H1 (cell line): ENCODE data around the gene KCNS3. TPM values are rescaled to one million over a fixed set of nuclear protein-coding genes. Genes with fewer than 3 reads are reported as not detected.

ENCODE experiments used
- CTCF ChIA-PET: fragments of 300-600 bp; sonication (Branson Sonifier 250); formaldehyde crosslinking; loops from one replicate; lab custom pipeline; 2021; ENCODE audit not compliant: partially characterized antibody; lab: Charles Lee
- POLR2A ChIA-PET: fragments of 300-600 bp; sonication (Branson Sonifier 250); formaldehyde crosslinking; loops from one replicate; lab custom pipeline; 2021; ENCODE audit warnings: inconsistent platforms; ENCODE audit not compliant: partially characterized antibody; lab: Charles Lee
- DNase-seq, 2 experiments: peaks; one replicate each; pipeline versions ENCODE4 v3.0.0 to v3.0.0-alpha.2; 2010 to 2022; ENCODE audit warnings: low spot score in 2 of 2, low read depth in 1 of 2, mixed read lengths in 1 of 2
- FAIRE-seq: peaks from 2 replicates; lab custom pipeline; 2011; peaks lifted over from hg19 to GRCh38; lab: Jason Lieb, UNC
- H2AFZ ChIP-seq: 2 replicates; pipeline ENCODE4 v1.8.1; 2012; ENCODE audit warnings: low read length, inconsistent platforms
- H2AK5ac ChIP-seq: 2 replicates; pipeline ENCODE4 v1.6.1; 2013; ENCODE audit warnings: low read depth, low read length
- H2BK120ac ChIP-seq: replicated peaks from 2 replicates; pipeline ENCODE3; 2013; ENCODE audit warnings: low read depth, low read length, inconsistent platforms
- H2BK12ac ChIP-seq: 2 replicates; pipeline ENCODE4 v1.6.1; 2013; ENCODE audit warnings: low read depth, low read length
- H2BK15ac ChIP-seq: 2 replicates; pipeline ENCODE4 v1.6.1; 2013; ENCODE audit warnings: low read length
- H2BK20ac ChIP-seq: 2 replicates; pipeline ENCODE4 v1.6.1; 2013; ENCODE audit warnings: low read length
- H2BK5ac ChIP-seq: 2 replicates; pipeline ENCODE4 v1.6.1; 2013; ENCODE audit warnings: low read depth, low read length
- H3K14ac ChIP-seq: 2 replicates; pipeline ENCODE4 v1.6.1; 2013; ENCODE audit warnings: inconsistent platforms; ENCODE audit not compliant: insufficient read length
- H3K18ac ChIP-seq: 2 replicates; pipeline ENCODE4 v1.6.1; 2013; ENCODE audit warnings: low read length; ENCODE audit errors: extremely low read depth
- H3K23ac ChIP-seq: 2 replicates; pipeline ENCODE4 v1.6.1; 2013; ENCODE audit warnings: inconsistent platforms; ENCODE audit not compliant: insufficient read length
- H3K23me2 ChIP-seq: 2 replicates; pipeline ENCODE4 v1.6.1; 2013; ENCODE audit warnings: low read depth, low read length
- H3K27ac ChIP-seq: 2 replicates; pipeline ENCODE4 v1.6.1; 2011; ENCODE audit warnings: low read depth, low read length, inconsistent platforms
- H3K27me3 ChIP-seq, 4 experiments: replicated peaks in 1 of 4; 1 replicate in 1 of 4; 2 replicates in 3 of 4; pipeline versions ENCODE4 v1.6.1 to v1.8.1; 2011 to 2013; ENCODE audit warnings: low read length in 3 of 4, mild to moderate bottlenecking in 3 of 4, inconsistent platforms in 2 of 4, mixed read lengths in 2 of 4, moderate library complexity in 1 of 4; ENCODE audit not compliant: control insufficient read depth in 3 of 4, insufficient read depth in 3 of 4; ENCODE audit errors: extremely low read depth in 1 of 4
- H3K36me3 ChIP-seq, 4 experiments: 2 replicates each; pipeline versions ENCODE4 v1.6.1 to v1.8.1; 2011 to 2013; ENCODE audit warnings: mild to moderate bottlenecking in 4 of 4, low read length in 3 of 4, moderate library complexity in 2 of 4, control low read depth in 1 of 4, inconsistent platforms in 1 of 4; ENCODE audit not compliant: insufficient read depth in 4 of 4, control insufficient read depth in 2 of 4
- H3K4ac ChIP-seq: replicated peaks from 2 replicates; pipeline ENCODE3; 2013; ENCODE audit warnings: low read length, low read depth, mixed read lengths, inconsistent platforms; ENCODE audit not compliant: insufficient read length
- H3K4me1 ChIP-seq, 4 experiments: replicated peaks in 1 of 4; 1 replicate in 1 of 4; 2 replicates in 3 of 4; pipeline versions ENCODE4 v1.6.1 to v1.8.1; 2011 to 2013; ENCODE audit warnings: low read length in 3 of 4, inconsistent platforms in 2 of 4, mixed read lengths in 1 of 4; ENCODE audit not compliant: insufficient read depth in 4 of 4, control insufficient read depth in 3 of 4
- H3K4me2 ChIP-seq, 2 experiments: 2 replicates each; pipeline versions ENCODE4 v1.6.1 to v1.8.1; 2011 to 2013; ENCODE audit warnings: low read depth in 2 of 2, low read length in 2 of 2, control low read depth in 1 of 2, inconsistent platforms in 1 of 2, mild to moderate bottlenecking in 1 of 2; ENCODE audit not compliant: insufficient read depth in 1 of 2
- H3K4me3 ChIP-seq, 4 experiments: fragments of 200-600, 300-600 bp in 1 of 4; sonication (generic), shearing (Covaris generic), sonication (Bioruptor Twin) in 1 of 4; 2 replicates each; pipeline versions ENCODE4 v1.5.1 to v1.8.1; 2011 to 2016; ENCODE audit warnings: low read length in 4 of 4, low read depth in 3 of 4, control low read depth in 2 of 4, inconsistent platforms in 2 of 4, mild to moderate bottlenecking in 2 of 4, mixed read lengths in 1 of 4, moderate library complexity in 1 of 4; ENCODE audit not compliant: insufficient read depth in 2 of 4; ENCODE audit errors: extremely low read depth in 1 of 4
- H3K56ac ChIP-seq: replicated peaks from 2 replicates; pipeline ENCODE3; 2013; ENCODE audit warnings: low read depth, mild to moderate bottlenecking, mixed read lengths, low read length, inconsistent platforms; ENCODE audit not compliant: insufficient read length
- H3K79me1 ChIP-seq: 2 replicates; pipeline ENCODE4 v1.6.1; 2013; ENCODE audit warnings: low read depth, low read length, control low read depth
- H3K79me2 ChIP-seq, 2 experiments: 2 replicates each; pipeline versions ENCODE4 v1.6.1 to v1.8.1; 2012 to 2013; ENCODE audit warnings: low read length in 2 of 2, mild to moderate bottlenecking in 2 of 2, inconsistent platforms in 1 of 2; ENCODE audit not compliant: insufficient read depth in 2 of 2, control insufficient read depth in 1 of 2
- H3K9ac ChIP-seq, 4 experiments: replicated peaks in 1 of 4; 1 replicate in 1 of 4; 2 replicates in 3 of 4; pipeline versions ENCODE4 v1.6.1 to v1.8.1; 2011 to 2013; ENCODE audit warnings: low read depth in 3 of 4, low read length in 3 of 4, control low read depth in 2 of 4, mild to moderate bottlenecking in 2 of 4, moderate library complexity in 2 of 4, inconsistent platforms in 1 of 4; ENCODE audit errors: extremely low read depth in 1 of 4
- H3K9me3 ChIP-seq, 2 experiments: 2 replicates each; pipeline versions ENCODE4 v1.6.1 to v1.8.1; 2012 to 2013; ENCODE audit warnings: mild to moderate bottlenecking in 2 of 2, moderate library complexity in 2 of 2, control low read depth in 1 of 2, inconsistent platforms in 1 of 2, low read depth in 1 of 2, low read length in 1 of 2, mixed read lengths in 1 of 2; ENCODE audit not compliant: insufficient read depth in 2 of 2
- H4K20me1 ChIP-seq, 2 experiments: replicated peaks in 1 of 2; 2 replicates each; pipeline versions ENCODE3 to v1.8.1; 2011 to 2013; ENCODE audit warnings: inconsistent platforms in 2 of 2, low read length in 2 of 2, mild to moderate bottlenecking in 1 of 2; ENCODE audit not compliant: insufficient read depth in 2 of 2, control insufficient read depth in 1 of 2
- H4K5ac ChIP-seq: 2 replicates; pipeline ENCODE4 v1.6.1; 2013; ENCODE audit warnings: low read length, low read depth, mixed read lengths, inconsistent platforms; ENCODE audit not compliant: insufficient read length
- H4K8ac ChIP-seq: 2 replicates; pipeline ENCODE4 v1.8.0; 2013; ENCODE audit warnings: mild to moderate bottlenecking, moderate library complexity, low read length, inconsistent platforms; ENCODE audit not compliant: insufficient read depth; ENCODE audit errors: extremely low read depth
- H4K91ac ChIP-seq: replicated peaks from 2 replicates; pipeline ENCODE3; 2013; ENCODE audit warnings: low read length, mixed read lengths, inconsistent platforms; ENCODE audit not compliant: insufficient read length
- BCL11A ChIP-seq, 2 experiments: IDR thresholded peaks; one replicate each; pipeline ENCODE4 v1.6.1; 2011; ENCODE audit warnings: low read depth in 2 of 2, low read length in 2 of 2, mild to moderate bottlenecking in 2 of 2
- CBX5 ChIP-seq: fragments of 300-800, 300-1000 bp; sonication (generic); IDR thresholded peaks from 2 replicates; pipeline ENCODE4 v1.7.1; 2016; ENCODE audit warnings: antibody characterized with exemption, low read length, low read depth
- CEBPB ChIP-seq: IDR thresholded peaks from 2 replicates; pipeline ENCODE4 v1.6.1; 2012; ENCODE audit warnings: low read depth, low read length
- EP300 ChIP-seq, 2 experiments: IDR thresholded peaks; 1 replicate in 1 of 2; 2 replicates in 1 of 2; pipeline ENCODE4 v1.6.1; 2011 to 2012; ENCODE audit warnings: low read depth in 2 of 2, low read length in 2 of 2, mild to moderate bottlenecking in 2 of 2, borderline replicate concordance in 1 of 2, inconsistent platforms in 1 of 2, moderate library complexity in 1 of 2
- EZH2 ChIP-seq: fragments of 200-600 bp; sonication (generic); IDR thresholded peaks from 2 replicates; pipeline ENCODE4 v1.7.1; 2012; ENCODE audit warnings: low read depth, mild to moderate bottlenecking, moderate library complexity, low read length, inconsistent platforms; ENCODE audit not compliant: severe bottlenecking
- FOSL1 ChIP-seq: IDR thresholded peaks from 2 replicates; pipeline ENCODE4 v1.6.1; 2011; ENCODE audit warnings: mild to moderate bottlenecking, low read depth, low read length, moderate library complexity; ENCODE audit not compliant: insufficient read depth
- GABPA ChIP-seq: IDR thresholded peaks from 2 replicates; pipeline ENCODE4 v1.6.1; 2011; ENCODE audit warnings: mild to moderate bottlenecking, low read length, moderate library complexity, borderline replicate concordance; ENCODE audit not compliant: insufficient read depth
- KDM5A ChIP-seq: fragments of 200-600 bp; IDR thresholded peaks from 2 replicates; pipeline ENCODE4 v1.7.1; 2012; ENCODE audit warnings: mild to moderate bottlenecking, low read length, inconsistent platforms, mixed read lengths
- TAF1 ChIP-seq: IDR thresholded peaks from 2 replicates; pipeline ENCODE4 v1.6.1; 2011; ENCODE audit warnings: mild to moderate bottlenecking, low read depth, low read length
- WGBS, 2 experiments: shearing (Covaris generic) in 1 of 2; methylation state at CpG; one replicate each; pipeline versions ENCODE4 v1.1.6 to v1.1.7; 2013 to 2015; ENCODE audit warnings: low lambda C conversion rate in 2 of 2, mixed read lengths in 2 of 2, inconsistent platforms in 1 of 2, low coverage in 1 of 2, missing lambda C conversion rate in 1 of 2; ENCODE audit not compliant: insufficient replicate concordance in 2 of 2, insufficient coverage in 1 of 2, insufficient read length in 1 of 2; ENCODE audit errors: extremely low coverage in 1 of 2, missing lambda C conversion rate in 1 of 2; 5-methylcytosine and 5-hydroxymethylcytosine counted together
- polyA plus RNA-seq, 7 experiments: library from polyadenylated mRNA; depleted of rRNA in 3 of 7; stranded (reverse) in 5 of 7; unstranded in 2 of 7; fragments of >200 nt in 5 of 7; fragments of 200-250 nt in 2 of 7; gene quantifications; 1 replicate in 5 of 7; 2 replicates in 1 of 7; 4 replicates in 1 of 7; pipeline versions ENCODE4 v1.2.1 to v1.2.3, GENCODE V29; 2011 to 2013; ENCODE audit warnings: missing spikeins in 2 of 7, mixed read lengths in 2 of 7
- total RNA-seq: library from RNA; stranded (reverse); fragmentation: NEBNext Ultra II Directional; extraction: Animal tissue kit (Norgen Biotek cat#: 25700); gene quantifications from 2 replicates; pipeline ENCODE4 v1.2.1, GENCODE V29; 2021
- TF ChIP-seq, protein P1 (sequence below): IDR thresholded peaks from 2 replicates; pipeline ENCODE4 v1.6.1; 2012; ENCODE audit warnings: inconsistent platforms
- TF ChIP-seq, protein P2 (sequence below): IDR thresholded peaks from 2 replicates; pipeline ENCODE4 v1.6.1; 2012; ENCODE audit warnings: inconsistent platforms
- TF ChIP-seq, protein P3 (sequence below): IDR thresholded peaks from 2 replicates; pipeline ENCODE4 v1.6.1; 2011; ENCODE audit warnings: low read depth, mild to moderate bottlenecking, low read length; ENCODE audit not compliant: insufficient read depth

Gene KCNS3
- total and polyA plus RNA-seq, 2 of the 8 experiments (the other 6 are each of a cell fraction or from before 2014, with no cell fraction given) = 22.7 to 23.0 TPM

DNA sequence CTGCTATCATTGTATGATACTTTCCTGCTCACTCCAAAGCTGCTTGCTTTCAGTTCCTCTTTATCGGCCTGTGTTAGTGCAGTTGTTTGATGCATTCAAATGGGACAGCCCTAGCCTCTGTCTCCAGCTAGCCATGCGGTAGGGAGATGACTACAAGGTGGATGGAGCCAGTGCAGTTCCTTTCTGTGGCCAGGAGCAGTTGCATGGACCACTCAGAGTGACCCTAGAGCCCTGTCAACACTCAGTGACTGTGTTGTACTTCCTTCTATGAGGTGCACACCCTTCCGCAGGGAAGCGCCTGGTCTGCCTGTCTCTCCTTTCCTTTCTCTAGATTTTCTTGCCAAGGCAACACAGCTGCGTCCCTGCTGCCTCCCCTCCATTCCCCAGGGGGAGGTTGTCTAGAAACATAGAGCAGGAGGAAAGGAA lies 33.8 kb downstream of the KCNS3 start:
- H2BK15ac ChIP-seq = no peak overlapping the region
- no peak overlapping the region for H2AFZ ChIP-seq
- FAIRE-seq (no peak), DNase-seq (no peak)
- H3K4me1 ChIP-seq = peaks cover 2 to 9% (median 5%) of the 10 kb centered on the region in 4 experiments; a peak in 5 of 7 replicates
- H3K27me3 ChIP-seq = no peaks in the 10 kb centered on the region
- ChIA-PET POLR2A (no interaction called here), CTCF (interaction anchor here (1.5 to 2.7 kb wide), 2 partner anchors 31 to 34 kb away, joined by 5 to 8 read pairs; partner anchors contain the start of gene KCNS3)
- H2BK120ac ChIP-seq = no peak overlapping the region
- no peak overlapping the region for H2BK20ac ChIP-seq
- H3K9ac ChIP-seq = no peak overlapping the region
- H3K4ac ChIP-seq = no peak overlapping the region
- H4K91ac ChIP-seq = no peak overlapping the region
- no peaks in the 10 kb centered on the region for H4K20me1 ChIP-seq
- no peak overlapping the region for H2BK12ac ChIP-seq
- H3K79me2 ChIP-seq = peaks cover 2 to 56% of the 10 kb centered on the region in 2 experiments; a peak in 3 of 4 replicates
- no peaks in the 10 kb centered on the region; the same call in 1 of the 2 replicates for H3K79me1 ChIP-seq
- no peak overlapping the region for H4K8ac ChIP-seq
- no peak overlapping the region for H3K14ac ChIP-seq
- H3K18ac ChIP-seq = no peak overlapping the region
- H3K4me2 ChIP-seq = no peak overlapping the region
- 85% methylated on average over 5 of the region's 5 CpGs; no CpG with 5 or more reads in 1 of the 2 experiments for WGBS, 2 experiments
- H3K4me3 ChIP-seq = no peak overlapping the region
- H3K56ac ChIP-seq = no peak overlapping the region
- no peak overlapping the region for H4K5ac ChIP-seq
- H3K36me3 ChIP-seq = no peaks in the 10 kb centered on the region
- H3K23me2 ChIP-seq = no peaks in the 10 kb centered on the region
- no peak overlapping the region for H2BK5ac ChIP-seq
- H3K23ac ChIP-seq = no peak overlapping the region
- H2AK5ac ChIP-seq = no peak overlapping the region
- H3K27ac ChIP-seq = no peak overlapping the region
- peaks cover 0 to 9% of the 10 kb centered on the region in 2 experiments; a peak in 1 of 4 replicates for H3K9me3 ChIP-seq
- no peak for TF ChIP-seq EZH2
- TF ChIP-seq EP300 (IDR thresholded peaks at IDR 0.05; ENCODE audit: borderline replicate concordance in 1 of 2, low read depth in 2 of 2, low read length in 2 of 2) = no peak
- no peak for TF ChIP-seq BCL11A (IDR thresholded peaks at IDR 0.05; ENCODE audit: low read depth in 2 of 2, low read length in 2 of 2)
- TF ChIP-seq KDM5A = no peak
- no peak for TF ChIP-seq CEBPB
- TF ChIP-seq, protein P1, sequence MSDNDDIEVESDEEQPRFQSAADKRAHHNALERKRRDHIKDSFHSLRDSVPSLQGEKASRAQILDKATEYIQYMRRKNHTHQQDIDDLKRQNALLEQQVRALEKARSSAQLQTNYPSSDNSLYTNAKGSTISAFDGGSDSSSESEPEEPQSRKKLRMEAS = no peak
- TF ChIP-seq FOSL1 = no peak
- TF ChIP-seq TAF1 = no peak
- TF ChIP-seq, protein P2, sequence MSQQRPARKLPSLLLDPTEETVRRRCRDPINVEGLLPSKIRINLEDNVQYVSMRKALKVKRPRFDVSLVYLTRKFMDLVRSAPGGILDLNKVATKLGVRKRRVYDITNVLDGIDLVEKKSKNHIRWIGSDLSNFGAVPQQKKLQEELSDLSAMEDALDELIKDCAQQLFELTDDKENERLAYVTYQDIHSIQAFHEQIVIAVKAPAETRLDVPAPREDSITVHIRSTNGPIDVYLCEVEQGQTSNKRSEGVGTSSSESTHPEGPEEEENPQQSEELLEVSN = no peak
- no peak for TF ChIP-seq CBX5
- TF ChIP-seq, protein P3, sequence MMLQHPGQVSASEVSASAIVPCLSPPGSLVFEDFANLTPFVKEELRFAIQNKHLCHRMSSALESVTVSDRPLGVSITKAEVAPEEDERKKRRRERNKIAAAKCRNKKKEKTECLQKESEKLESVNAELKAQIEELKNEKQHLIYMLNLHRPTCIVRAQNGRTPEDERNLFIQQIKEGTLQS = no peak
- TF ChIP-seq GABPA = no peak
